RKO (cell line): ENCODE data around the gene KRTAP19-1.
"Not testable (repeated sequence)": the region's sequence is repeated elsewhere in the genome, so short reads cannot be mapped to it uniquely, and the experiment has no call there.

ENCODE experiments used
- DNase-seq: peaks from one replicate; pipeline ENCODE4 v3.0.0-alpha.2; 2016; ENCODE audit warnings: low spot score

The KRTAP19-1 gene

GRCh38 chr21:30480145-30480544 is at the start of gene KRTAP19-1:
Gene KRTAP19-1 (minus strand): TSS chr21:30480367. CDS start chr21:30480317, 50 bp downstream.
- no peak for DNase-seq

- DNase-seq, result peak; percentile 4
These were observed 38.7 kb upstream of the KRTAP19-1 start for GRCh38 chr21:30518876-30519275.

- no peak for DNase-seq
These were observed 35.5 kb upstream of the KRTAP19-1 start for GRCh38 chr21:30515681-30516080.

- not testable (repeated sequence) for DNase-seq
These were observed 25.5 kb upstream of the KRTAP19-1 start for GRCh38 chr21:30505621-30506205.

- no peak for DNase-seq
These were observed 21.9 kb upstream of the KRTAP19-1 start, which contains the start of gene KRTAP19-5 for GRCh38 chr21:30502041-30502440. Gene KRTAP19-5 (minus strand): TSS chr21:30502141. CDS start chr21:30502090, 51 bp downstream.

- no peak for DNase-seq
These were observed 16.9 kb upstream of the KRTAP19-1 start, which contains the start of gene KRTAP19-4 for GRCh38 chr21:30497065-30497464. Gene KRTAP19-4 (minus strand): TSS chr21:30497165. CDS start chr21:30497110, 55 bp downstream.

GRCh38 chr21:30491963-30492428 is 11.8 kb upstream of the KRTAP19-1 start, which contains the start of gene KRTAP19-3:
Gene KRTAP19-3 (minus strand): TSS chr21:30492013. CDS start chr21:30491957, 56 bp downstream.
- no peak for DNase-seq

GRCh38 chr21:30487336-30487735 is 7.2 kb upstream of the KRTAP19-1 start, which contains the start of gene KRTAP19-2:
Gene KRTAP19-2 (minus strand): TSS chr21:30487436. CDS start chr21:30487348, 88 bp downstream.
- DNase-seq, result no peak

GRCh38 chr21:30486180-30486579 is 6.0 kb upstream of the KRTAP19-1 start:
- no peak for DNase-seq

- DNase-seq, result no peak
These were observed 2.0 kb upstream of the KRTAP19-1 start for GRCh38 chr21:30482130-30482529.

GRCh38 chr21:30479259-30479658 is 908 bp downstream of the KRTAP19-1 start:
- DNase-seq, result no peak

GRCh38 chr21:30478004-30478403 is 2.2 kb downstream of the KRTAP19-1 start:
- DNase-seq, result no peak

- no peak for DNase-seq
These were observed 11.1 kb downstream of the KRTAP19-1 start for GRCh38 chr21:30468900-30469714.

- DNase-seq, result peak; percentile 48
These were observed 16.5 kb downstream of the KRTAP19-1 start for GRCh38 chr21:30463713-30464112.

- no peak for DNase-seq
These were observed 31.7 kb downstream of the KRTAP19-1 start for GRCh38 chr21:30448514-30448913.

GRCh38 chr21:30447056-30447455 is 33.1 kb downstream of the KRTAP19-1 start:
- DNase-seq, result no peak

GRCh38 chr21:30444204-30444603 is 36.0 kb downstream of the KRTAP19-1 start:
- no peak for DNase-seq

- no peak for DNase-seq
These were observed 36.9 kb downstream of the KRTAP19-1 start for GRCh38 chr21:30443226-30443625.

GRCh38 chr21:30439975-30440374 is 40.2 kb downstream of the KRTAP19-1 start, which contains the start of gene KRTAP15-1:
Gene KRTAP15-1 (plus strand): TSS chr21:30440275. CDS start chr21:30440328, 53 bp downstream.
- DNase-seq, result no peak

- DNase-seq, result no peak
These were observed 43.1 kb downstream of the KRTAP19-1 start for GRCh38 chr21:30437010-30437565.

- peak; percentile 62 for DNase-seq
These were observed 46.0 kb downstream of the KRTAP19-1 start for GRCh38 chr21:30434033-30434631.

- no peak for DNase-seq
These were observed 50.0 kb downstream of the KRTAP19-1 start, which contains the start of gene KRTAP13-4 for GRCh38 chr21:30430170-30430655. Gene KRTAP13-4 (plus strand): TSS chr21:30430220. CDS start chr21:30430276, 56 bp downstream.
